Measurements from ENCODE around the gene EYA2.

Gene EYA2

DNA sequence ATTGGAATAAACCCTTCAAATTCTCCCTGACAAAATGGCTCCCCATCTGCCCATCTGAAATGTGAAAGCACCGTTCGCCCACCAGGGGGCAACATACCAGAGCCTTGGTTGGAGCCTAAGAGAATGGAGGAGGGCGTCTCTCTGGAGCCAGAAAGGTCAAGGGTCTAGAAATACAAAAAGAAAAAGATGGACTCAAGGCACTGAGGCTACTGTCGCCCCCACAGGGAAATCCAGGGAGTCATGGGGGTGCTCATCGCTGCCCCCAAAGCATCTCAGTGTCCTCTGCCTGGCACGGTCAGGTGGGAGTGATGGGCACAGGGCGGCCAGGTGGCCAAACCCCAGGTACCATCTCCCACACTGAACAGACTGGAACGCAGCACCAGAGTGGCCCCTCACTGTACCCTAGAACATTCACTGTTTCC, 325.5 kb downstream of the EYA2 start:
- Histone ChIP-seq H3K27me3 (no peaks in the 10 kb centered on the region), H3K36me3 (peaks cover 53 to 88% (median 61%) of the 10 kb centered on the region in 3 donors), H3K27ac (no peak overlapping the region), H3K4me1 (peaks cover 0 to 6% (median 0%) of the 10 kb centered on the region in 4 donors), H3K9me3 (no peaks in the 10 kb centered on the region), H3K4me3 (no peak overlapping the region)
- intact Hi-C loops (cut with DNase I; ENCODE audit: low total_unique reads), result no loop called here
- DNase-seq, result no peak
- TF ChIP-seq, protein P1, sequence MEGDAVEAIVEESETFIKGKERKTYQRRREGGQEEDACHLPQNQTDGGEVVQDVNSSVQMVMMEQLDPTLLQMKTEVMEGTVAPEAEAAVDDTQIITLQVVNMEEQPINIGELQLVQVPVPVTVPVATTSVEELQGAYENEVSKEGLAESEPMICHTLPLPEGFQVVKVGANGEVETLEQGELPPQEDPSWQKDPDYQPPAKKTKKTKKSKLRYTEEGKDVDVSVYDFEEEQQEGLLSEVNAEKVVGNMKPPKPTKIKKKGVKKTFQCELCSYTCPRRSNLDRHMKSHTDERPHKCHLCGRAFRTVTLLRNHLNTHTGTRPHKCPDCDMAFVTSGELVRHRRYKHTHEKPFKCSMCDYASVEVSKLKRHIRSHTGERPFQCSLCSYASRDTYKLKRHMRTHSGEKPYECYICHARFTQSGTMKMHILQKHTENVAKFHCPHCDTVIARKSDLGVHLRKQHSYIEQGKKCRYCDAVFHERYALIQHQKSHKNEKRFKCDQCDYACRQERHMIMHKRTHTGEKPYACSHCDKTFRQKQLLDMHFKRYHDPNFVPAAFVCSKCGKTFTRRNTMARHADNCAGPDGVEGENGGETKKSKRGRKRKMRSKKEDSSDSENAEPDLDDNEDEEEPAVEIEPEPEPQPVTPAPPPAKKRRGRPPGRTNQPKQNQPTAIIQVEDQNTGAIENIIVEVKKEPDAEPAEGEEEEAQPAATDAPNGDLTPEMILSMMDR (IDR thresholded peaks at IDR 0.05), result peak in 1 of 2 experiments; percentile 28

- no peak overlapping the region for H3K4me3 ChIP-seq
- no peak for DNase-seq
- no peak overlapping the region for H3K27ac ChIP-seq
- peaks cover 0 to 6% (median 0%) of the 10 kb centered on the region in 4 donors for H3K4me1 ChIP-seq
- peaks cover 54 to 87% (median 61%) of the 10 kb centered on the region in 3 donors for H3K36me3 ChIP-seq
- TF ChIP-seq, protein P1 (IDR thresholded peaks at IDR 0.05), result no peak
- no peaks in the 10 kb centered on the region for H3K9me3 ChIP-seq
- intact Hi-C loops (cut with DNase I; ENCODE audit: low total_unique reads), result no loop called here
- no peaks in the 10 kb centered on the region for H3K27me3 ChIP-seq
Measured at GRCh38 chr20:47221036-47221625, 326.5 kb downstream of the EYA2 start.

DNA sequence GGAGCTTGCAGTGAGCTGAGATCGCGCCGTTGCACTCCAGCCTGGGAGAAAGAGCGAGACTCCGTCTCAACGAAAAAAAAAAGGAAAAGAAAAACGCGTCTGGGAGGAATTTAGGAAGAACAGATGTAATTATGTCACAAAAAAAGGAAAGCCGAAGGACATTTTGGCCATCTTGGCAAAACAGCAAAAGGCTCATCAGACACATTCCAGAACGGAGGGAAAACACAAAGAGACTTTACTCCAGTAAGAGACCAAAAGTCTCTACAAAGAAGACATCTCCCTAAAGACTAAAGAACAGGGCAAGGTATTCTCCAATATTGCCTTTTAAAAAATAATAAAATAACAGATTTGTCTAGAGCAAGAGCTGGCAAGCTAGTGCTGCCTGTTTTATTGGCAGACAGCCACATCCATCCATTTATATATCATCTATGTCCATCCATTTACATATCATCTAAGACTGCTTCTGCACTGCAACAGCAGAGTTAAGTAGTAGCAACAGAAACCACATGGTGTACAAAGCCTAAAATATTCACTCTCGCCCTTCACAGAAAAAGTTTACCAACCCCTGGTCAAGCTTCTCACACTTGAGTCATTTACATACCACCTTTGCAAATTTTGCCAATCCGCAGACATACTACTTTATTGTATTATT, 328.0 kb downstream of the EYA2 start:
- TF ChIP-seq, protein P1 (IDR thresholded peaks at IDR 0.05), result no peak
- H3K4me3 ChIP-seq, result no peak overlapping the region
- peaks cover 0 to 6% (median 0%) of the 10 kb centered on the region in 4 donors for H3K4me1 ChIP-seq
- no peak for DNase-seq
- no peak overlapping the region for H3K27ac ChIP-seq
- no peaks in the 10 kb centered on the region for H3K9me3 ChIP-seq
- H3K36me3 ChIP-seq, result peaks cover 55 to 91% (median 76%) of the 10 kb centered on the region in 3 donors
- intact Hi-C loops (cut with DNase I; ENCODE audit: low total_unique reads), result no loop called here
- H3K27me3 ChIP-seq, result no peaks in the 10 kb centered on the region

GRCh38 chr20:47223896-47224295, 329.3 kb downstream of the EYA2 start:
- intact Hi-C loops (cut with DNase I; ENCODE audit: low total_unique reads), result no loop called here
- DNase-seq, result no peak
- TF ChIP-seq, protein P1 (IDR thresholded peaks at IDR 0.05), result no peak
- Histone ChIP-seq H3K4me1 (no peaks in the 10 kb centered on the region), H3K27ac (no peak overlapping the region), H3K27me3 (no peaks in the 10 kb centered on the region), H3K4me3 (no peak overlapping the region), H3K9me3 (no peaks in the 10 kb centered on the region), H3K36me3 (peaks cover 65 to 98% (median 81%) of the 10 kb centered on the region in 3 donors)

DNA sequence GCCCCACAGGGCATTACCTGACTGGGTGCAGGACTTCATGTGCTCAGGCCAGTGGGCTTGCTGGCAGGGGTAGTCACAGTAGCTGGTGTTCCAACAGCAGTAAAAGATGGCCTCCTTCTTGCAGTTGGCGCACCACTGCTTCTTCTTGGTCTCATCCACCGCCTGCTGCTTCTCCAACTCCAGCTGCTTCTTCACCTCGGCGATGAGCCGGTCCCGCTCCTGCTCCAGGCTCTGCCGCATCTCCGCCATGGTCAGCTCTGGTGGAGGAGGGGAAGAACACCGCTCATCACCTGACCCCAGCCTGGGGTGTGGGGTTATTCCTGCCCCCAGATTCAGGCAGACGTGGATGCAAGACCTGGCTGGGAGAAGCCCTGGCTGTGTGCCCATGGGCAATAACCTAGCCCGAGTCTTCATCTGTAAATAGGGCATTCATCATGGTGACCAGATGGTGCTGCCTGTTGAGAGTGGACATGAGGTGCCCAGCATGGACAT, 329.7 kb downstream of the EYA2 start:
- Histone ChIP-seq H3K27ac (no peak overlapping the region), H3K4me1 (no peaks in the 10 kb centered on the region), H3K27me3 (no peaks in the 10 kb centered on the region), H3K9me3 (no peaks in the 10 kb centered on the region), H3K4me3 (no peak overlapping the region), H3K36me3 (peaks cover 66 to 99% (median 84%) of the 10 kb centered on the region in 3 donors)
- no peak for DNase-seq
- intact Hi-C loops (cut with DNase I; ENCODE audit: low total_unique reads), result no loop called here
- TF ChIP-seq, protein P1 (IDR thresholded peaks at IDR 0.05), result no peak

All from tibial artery (tissue), 4 donors.